Suprapubic skin (tissue), 4 donors: ENCODE data around the gene PNPLA1. TPM values are rescaled to one million over a fixed set of nuclear protein-coding genes. Genes with fewer than 3 reads are reported as not detected.

ENCODE experiments used
- DNase-seq, 2 donors: peaks; one replicate each; pipeline ENCODE4 v3.0.0-alpha.2; 2019; ENCODE audit warnings: low spot score in 2 of 2
- H3K27ac ChIP-seq: fragments of 200-600 bp; sonication (generic); one replicate; pipeline ENCODE4 v1.5.1; 2019
- H3K27me3 ChIP-seq: fragments of 200-600 bp; sonication (generic); one replicate; pipeline ENCODE4 v1.5.1; 2019
- H3K36me3 ChIP-seq: fragments of 200-600 bp; sonication (generic); one replicate; pipeline ENCODE4 v1.5.1; 2019
- H3K4me1 ChIP-seq: fragments of 200-600 bp; sonication (generic); one replicate; pipeline ENCODE4 v1.5.1; 2019
- H3K4me3 ChIP-seq: fragments of 200-600 bp; sonication (generic); one replicate; pipeline ENCODE4 v1.5.1; 2019; ENCODE audit warnings: mild to moderate bottlenecking
- H3K9me3 ChIP-seq: fragments of 200-600 bp; sonication (generic); one replicate; pipeline ENCODE4 v1.5.1; 2019
- CTCF ChIP-seq, 2 donors: fragments of 200-600 bp in 1 of 2; fragments of 450-650 bp in 1 of 2; sonication (generic) in 1 of 2; IDR thresholded peaks; one replicate each; pipeline ENCODE4 v1.5.1; 2016 to 2019; ENCODE audit warnings: antibody characterized with exemption in 2 of 2, mild to moderate bottlenecking in 1 of 2, moderate library complexity in 1 of 2
- EP300 ChIP-seq: sonication (generic); formaldehyde crosslinking; IDR thresholded peaks from one replicate; pipeline ENCODE4 v1.6.1; 2017; ENCODE audit warnings: antibody characterized with exemption
- POLR2A ChIP-seq, 2 donors: fragments of 450-650 bp; IDR thresholded peaks; one replicate each; pipeline ENCODE4 v1.6.1; 2017; ENCODE audit warnings: antibody characterized with exemption in 2 of 2, mild to moderate bottlenecking in 2 of 2, moderate library complexity in 2 of 2
- POLR2AphosphoS5 ChIP-seq, 3 donors: sonication (generic); formaldehyde crosslinking; IDR thresholded peaks; one replicate each; pipeline ENCODE4 v1.6.1; 2017; ENCODE audit warnings: antibody characterized with exemption in 3 of 3
- WGBS: methylation state at CpG from one replicate; pipeline ENCODE4 v1.1.5; 2018; 5-methylcytosine and 5-hydroxymethylcytosine counted together
- total RNA-seq, 4 donors: library from RNA; depleted of rRNA; stranded (reverse); fragments of >200 nt; gene quantifications; one replicate each; pipeline ENCODE4 v1.1.0, GENCODE V29; 2016

PNPLA1 gene
- total RNA-seq, 4 donors from 2014 or later = 15.7 to 40.3 (median 32.9) TPM

- 66% methylated on average over 11 of the region's 12 CpGs for WGBS
- Histone ChIP-seq H3K9me3 (no peaks in the 10 kb centered on the region), H3K4me3 (no peak overlapping the region), H3K36me3 (no peaks in the 10 kb centered on the region), H3K27ac (peak overlapping the region; percentile 69), H3K27me3 (peaks cover 15% of the 10 kb centered on the region), H3K4me1 (peaks cover 41% of the 10 kb centered on the region)
- no peak for DNase-seq
- TF ChIP-seq POLR2AphosphoS5 (IDR thresholded peaks at IDR 0.05) (no peak), CTCF (IDR thresholded peaks at IDR 0.05) (no peak)
Observed at GRCh38 chr6:36268478-36269275, 1.2 kb upstream of the PNPLA1 start.

- Histone ChIP-seq H3K36me3 (no peaks in the 10 kb centered on the region), H3K9me3 (no peaks in the 10 kb centered on the region)
- 91% methylated on average over 8 of the region's 8 CpGs for WGBS
Observed at GRCh38 chr6:36272234-36272633, 2.4 kb downstream of the PNPLA1 start.

GRCh38 chr6:36273067-36273466, 3.2 kb downstream of the PNPLA1 start:
- H3K36me3 ChIP-seq = no peaks in the 10 kb centered on the region
- 96% methylated on average over 5 of the region's 5 CpGs for WGBS

More at GRCh38 chr6:36272234-36272633, 2.4 kb downstream of the PNPLA1 start:
- no peak overlapping the region for H3K4me3 ChIP-seq
- TF ChIP-seq POLR2A (IDR thresholded peaks at IDR 0.05) (no peak), POLR2AphosphoS5 (IDR thresholded peaks at IDR 0.05) (no peak), CTCF (IDR thresholded peaks at IDR 0.05) (no peak), EP300 (no peak)
- peaks cover 37% of the 10 kb centered on the region for H3K4me1 ChIP-seq
- no peak for DNase-seq
- H3K27me3 ChIP-seq = peaks cover 15% of the 10 kb centered on the region
- no peak overlapping the region for H3K27ac ChIP-seq

GRCh38 chr6:36273802-36274514, 4.1 kb downstream of the PNPLA1 start:
- no peak for TF ChIP-seq EP300
- TF ChIP-seq POLR2AphosphoS5 (IDR thresholded peaks at IDR 0.05) = no peak
- no peak for TF ChIP-seq POLR2A (IDR thresholded peaks at IDR 0.05)
- no peak for TF ChIP-seq CTCF (IDR thresholded peaks at IDR 0.05)
- Histone ChIP-seq H3K27ac (no peak overlapping the region), H3K4me1 (peaks cover 19% of the 10 kb centered on the region), H3K9me3 (no peaks in the 10 kb centered on the region), H3K36me3 (no peaks in the 10 kb centered on the region), H3K27me3 (peaks cover 15% of the 10 kb centered on the region), H3K4me3 (no peak overlapping the region)
- no peak for DNase-seq
- WGBS = 88% methylated on average over 15 of the region's 15 CpGs

More at GRCh38 chr6:36273067-36273466, 3.2 kb downstream of the PNPLA1 start:
- H3K27me3 ChIP-seq = peaks cover 15% of the 10 kb centered on the region
- H3K4me1 ChIP-seq = peaks cover 28% of the 10 kb centered on the region
- no peak overlapping the region for H3K27ac ChIP-seq
- DNase-seq = no peak
- no peak for TF ChIP-seq CTCF (IDR thresholded peaks at IDR 0.05)
- TF ChIP-seq POLR2AphosphoS5 (IDR thresholded peaks at IDR 0.05) = no peak
- no peak for TF ChIP-seq EP300
- TF ChIP-seq POLR2A (IDR thresholded peaks at IDR 0.05) = no peak
- H3K4me3 ChIP-seq = no peak overlapping the region
- no peaks in the 10 kb centered on the region for H3K9me3 ChIP-seq
